Measurements from ENCODE around the gene SAMMSON. TPM values are rescaled to one million over a fixed set of nuclear protein-coding genes. Genes with fewer than 3 reads are reported as not detected.

SAMMSON gene
- polyA plus RNA-seq, 1 of the 3 experiments (the other 2 are of a cell fraction): not detected

GRCh38 chr3:70057426-70057825, 57.9 kb downstream of the SAMMSON start:
- TF ChIP-seq MXI1 (IDR thresholded peaks at IDR 0.05; ENCODE audit: low read depth, low read length): no peak
- no peak for TF ChIP-seq GABPA (IDR thresholded peaks at IDR 0.05; ENCODE audit: low read depth)
- TF ChIP-seq MEF2A (IDR thresholded peaks at IDR 0.05; ENCODE audit: borderline replicate concordance, low read depth): no peak
- TF ChIP-seq JUND (IDR thresholded peaks at IDR 0.05): no peak
- TF ChIP-seq, protein P1, sequence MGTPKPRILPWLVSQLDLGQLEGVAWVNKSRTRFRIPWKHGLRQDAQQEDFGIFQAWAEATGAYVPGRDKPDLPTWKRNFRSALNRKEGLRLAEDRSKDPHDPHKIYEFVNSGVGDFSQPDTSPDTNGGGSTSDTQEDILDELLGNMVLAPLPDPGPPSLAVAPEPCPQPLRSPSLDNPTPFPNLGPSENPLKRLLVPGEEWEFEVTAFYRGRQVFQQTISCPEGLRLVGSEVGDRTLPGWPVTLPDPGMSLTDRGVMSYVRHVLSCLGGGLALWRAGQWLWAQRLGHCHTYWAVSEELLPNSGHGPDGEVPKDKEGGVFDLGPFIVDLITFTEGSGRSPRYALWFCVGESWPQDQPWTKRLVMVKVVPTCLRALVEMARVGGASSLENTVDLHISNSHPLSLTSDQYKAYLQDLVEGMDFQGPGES (IDR thresholded peaks at IDR 0.05; ENCODE audit: low read depth, low read length): no peak
- TF ChIP-seq FOXJ3 (CRISPR knock-in tag; IDR thresholded peaks at IDR 0.05): no peak
- no peak for TF ChIP-seq CTCF (IDR thresholded peaks at IDR 0.05)
- no peak for TF ChIP-seq RCOR1 (IDR thresholded peaks at IDR 0.05; ENCODE audit: low read length)
- TF ChIP-seq CHD2 (IDR thresholded peaks at IDR 0.05; ENCODE audit: low read length, partially characterized antibody): no peak
- no peak for TF ChIP-seq TEAD4 (IDR thresholded peaks at IDR 0.05; ENCODE audit: borderline replicate concordance, insufficient read depth)
- no peak for TF ChIP-seq TAF1 (IDR thresholded peaks at IDR 0.05; ENCODE audit: borderline replicate concordance, low read depth, low read length)
- TF ChIP-seq USF2 (IDR thresholded peaks at IDR 0.05; ENCODE audit: borderline replicate concordance, low read depth, low read length): no peak
- no peak for TF ChIP-seq NRF1 (IDR thresholded peaks at IDR 0.05; ENCODE audit: low read depth, low read length)
- no peak for TF ChIP-seq EZH2phosphoT487 (IDR thresholded peaks at IDR 0.05; ENCODE audit: borderline replicate concordance, low read depth)
- TF ChIP-seq REST (IDR thresholded peaks at IDR 0.05; ENCODE audit: low read depth, low read length): no peak
- no peak for TF ChIP-seq FOSL2 (IDR thresholded peaks at IDR 0.05; ENCODE audit: borderline replicate concordance, low read depth)
- TF ChIP-seq SMC3 (IDR thresholded peaks at IDR 0.05; ENCODE audit: low read depth, low read length): no peak
- TF ChIP-seq RAD21 (IDR thresholded peaks at IDR 0.05; ENCODE audit: low read length): no peak
- TF ChIP-seq ZBTB33 (IDR thresholded peaks at IDR 0.05; ENCODE audit: borderline replicate concordance, low read depth): no peak
- Histone ChIP-seq H3K9me2 (no peaks in the 10 kb centered on the region), H3K9me3 (no peaks in the 10 kb centered on the region), H3K79me2 (ENCODE audit: insufficient read depth) (no peaks in the 10 kb centered on the region), H3K27me3 (ENCODE audit: insufficient read depth) (no peaks in the 10 kb centered on the region; the same call in 1 of the 2 replicates), H2AFZ (ENCODE audit: low read depth) (no peak overlapping the region), H3K4me2 (no peak overlapping the region), H4K20me1 (ENCODE audit: insufficient read depth) (no peaks in the 10 kb centered on the region), H3F3A (replicated peaks; ENCODE audit: insufficient read depth) (no peaks in the 10 kb centered on the region), H3K36me3 (replicated peaks in 1 of 2; ENCODE audit: control insufficient read depth in 1 of 2, insufficient read depth in 2 of 2, low read length in 1 of 2) (no peaks in the 10 kb centered on the region), H3K4me1 (ENCODE audit: control insufficient read depth in 1 of 2, insufficient read depth in 2 of 2, low read depth in 1 of 2, low read length in 1 of 2) (no peaks in the 10 kb centered on the region), H3K4me3 (ENCODE audit: low read depth in 2 of 2, low read length in 1 of 2) (no peak overlapping the region), H3K27ac (ENCODE audit: low read depth in 2 of 2, low read length in 1 of 2) (no peak overlapping the region), H3K9ac (no peak overlapping the region)
- no peak for DNase-seq
- 57% methylated on average over 1 of the region's 1 CpG for WGBS (ENCODE audit: low lambda C conversion rate)
- ChIA-PET CTCF (interaction anchor here (1.1 to 1.6 kb wide), 2 partner anchors 9 to 266 kb away, joined by 3 to 4 read pairs; no protein-coding TSS in a partner anchor), POLR2A (no interaction called here)

Measured in SK-N-SH (cell line).